Stimulated activated CD4-positive, alpha-beta T cell treated with anti-CD3 and anti-CD28 coated beads, Interleukin-15, amount 100 ng/mL, for 1 hour (primary cell): Measurements from ENCODE around the gene CPEB4.
A peak's percentile ranks its signal among the peaks of the same experiment; 100 is the strongest.

ENCODE experiments used
- DNase-seq, 2 donors: peaks; one replicate each; pipeline ENCODE4 v3.0.0-alpha.2; 2020; ENCODE audit warnings: low read depth in 1 of 2, low spot score in 1 of 2

CPEB4 gene

GRCh38 chr5:173887610-173888472, at the start of gene CPEB4:
CPEB4 (plus strand) TSS chr5:173888349; CDS start chr5:173889734, 1,385 bp downstream.
- peak; percentile 91 to 94 for DNase-seq

GRCh38 chr5:173839117-173839713, 48.9 kb upstream of the CPEB4 start:
- no peak for DNase-seq

GRCh38 chr5:173840111-173840983, 47.8 kb upstream of the CPEB4 start:
- DNase-seq = no peak

- DNase-seq = no peak
Observed at GRCh38 chr5:173841710-173842109, 46.4 kb upstream of the CPEB4 start.

GRCh38 chr5:173843794-173844193, 44.4 kb upstream of the CPEB4 start:
- DNase-seq = no peak

GRCh38 chr5:173845321-173845720, 42.8 kb upstream of the CPEB4 start:
- DNase-seq = no peak

GRCh38 chr5:173846929-173847501, 41.1 kb upstream of the CPEB4 start:
- no peak for DNase-seq

GRCh38 chr5:173848986-173849596, 39.1 kb upstream of the CPEB4 start:
- DNase-seq = no peak

- DNase-seq = no peak
Observed at GRCh38 chr5:173849908-173850307, 38.2 kb upstream of the CPEB4 start.

GRCh38 chr5:173850659-173851058, 37.5 kb upstream of the CPEB4 start:
- no peak for DNase-seq

GRCh38 chr5:173851595-173852243, 36.4 kb upstream of the CPEB4 start:
- no peak for DNase-seq

- DNase-seq = no peak
Observed at GRCh38 chr5:173852790-173853359, 35.3 kb upstream of the CPEB4 start.

GRCh38 chr5:173853370-173854131, 34.6 kb upstream of the CPEB4 start:
- no peak for DNase-seq

- no peak for DNase-seq
Observed at GRCh38 chr5:173855162-173855994, 32.8 kb upstream of the CPEB4 start.

- no peak for DNase-seq
Observed at GRCh38 chr5:173855995-173856656, 32.0 kb upstream of the CPEB4 start.

- DNase-seq = no peak
Observed at GRCh38 chr5:173857234-173857633, 30.9 kb upstream of the CPEB4 start.

- DNase-seq = no peak
Observed at GRCh38 chr5:173858021-173858669, 30.0 kb upstream of the CPEB4 start.
